Measurements from ENCODE around the gene HBG2.

DNA sequence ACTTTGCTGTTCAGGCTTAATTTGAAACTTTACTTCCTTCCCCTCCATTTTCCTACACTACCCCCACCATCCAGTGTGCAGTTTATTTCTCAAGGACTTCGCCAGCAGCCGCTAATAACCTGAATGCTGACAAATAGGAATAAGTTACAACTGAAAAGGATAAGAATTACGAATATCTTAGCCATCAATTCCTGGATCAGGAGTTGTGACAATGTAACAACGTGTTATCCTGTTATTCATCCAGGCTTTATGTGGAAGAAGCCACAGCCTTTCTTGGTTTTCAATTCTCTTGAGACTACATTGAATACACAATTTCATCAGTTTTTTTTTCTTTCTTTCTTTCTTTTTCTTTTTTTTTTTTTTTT is 10.8 kb downstream of the HBG2 start:
- TF ChIP-seq EZH2 (IDR thresholded peaks at IDR 0.05; ENCODE audit: low read depth, unreplicated experiment) (no peak), POLR2AphosphoS5 (IDR thresholded peaks at IDR 0.05; ENCODE audit: low read depth) (no peak), NANOG (IDR thresholded peaks at IDR 0.05; ENCODE audit: borderline replicate concordance) (no peak), EZH2phosphoT487 (IDR thresholded peaks at IDR 0.05; ENCODE audit: unreplicated experiment) (no peak)
- TF ChIP-seq, protein P1, sequence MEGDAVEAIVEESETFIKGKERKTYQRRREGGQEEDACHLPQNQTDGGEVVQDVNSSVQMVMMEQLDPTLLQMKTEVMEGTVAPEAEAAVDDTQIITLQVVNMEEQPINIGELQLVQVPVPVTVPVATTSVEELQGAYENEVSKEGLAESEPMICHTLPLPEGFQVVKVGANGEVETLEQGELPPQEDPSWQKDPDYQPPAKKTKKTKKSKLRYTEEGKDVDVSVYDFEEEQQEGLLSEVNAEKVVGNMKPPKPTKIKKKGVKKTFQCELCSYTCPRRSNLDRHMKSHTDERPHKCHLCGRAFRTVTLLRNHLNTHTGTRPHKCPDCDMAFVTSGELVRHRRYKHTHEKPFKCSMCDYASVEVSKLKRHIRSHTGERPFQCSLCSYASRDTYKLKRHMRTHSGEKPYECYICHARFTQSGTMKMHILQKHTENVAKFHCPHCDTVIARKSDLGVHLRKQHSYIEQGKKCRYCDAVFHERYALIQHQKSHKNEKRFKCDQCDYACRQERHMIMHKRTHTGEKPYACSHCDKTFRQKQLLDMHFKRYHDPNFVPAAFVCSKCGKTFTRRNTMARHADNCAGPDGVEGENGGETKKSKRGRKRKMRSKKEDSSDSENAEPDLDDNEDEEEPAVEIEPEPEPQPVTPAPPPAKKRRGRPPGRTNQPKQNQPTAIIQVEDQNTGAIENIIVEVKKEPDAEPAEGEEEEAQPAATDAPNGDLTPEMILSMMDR (conservative IDR thresholded peaks at IDR 0.05; ENCODE audit: low read depth in 2 of 2): no peak
- TF ChIP-seq, protein P2, sequence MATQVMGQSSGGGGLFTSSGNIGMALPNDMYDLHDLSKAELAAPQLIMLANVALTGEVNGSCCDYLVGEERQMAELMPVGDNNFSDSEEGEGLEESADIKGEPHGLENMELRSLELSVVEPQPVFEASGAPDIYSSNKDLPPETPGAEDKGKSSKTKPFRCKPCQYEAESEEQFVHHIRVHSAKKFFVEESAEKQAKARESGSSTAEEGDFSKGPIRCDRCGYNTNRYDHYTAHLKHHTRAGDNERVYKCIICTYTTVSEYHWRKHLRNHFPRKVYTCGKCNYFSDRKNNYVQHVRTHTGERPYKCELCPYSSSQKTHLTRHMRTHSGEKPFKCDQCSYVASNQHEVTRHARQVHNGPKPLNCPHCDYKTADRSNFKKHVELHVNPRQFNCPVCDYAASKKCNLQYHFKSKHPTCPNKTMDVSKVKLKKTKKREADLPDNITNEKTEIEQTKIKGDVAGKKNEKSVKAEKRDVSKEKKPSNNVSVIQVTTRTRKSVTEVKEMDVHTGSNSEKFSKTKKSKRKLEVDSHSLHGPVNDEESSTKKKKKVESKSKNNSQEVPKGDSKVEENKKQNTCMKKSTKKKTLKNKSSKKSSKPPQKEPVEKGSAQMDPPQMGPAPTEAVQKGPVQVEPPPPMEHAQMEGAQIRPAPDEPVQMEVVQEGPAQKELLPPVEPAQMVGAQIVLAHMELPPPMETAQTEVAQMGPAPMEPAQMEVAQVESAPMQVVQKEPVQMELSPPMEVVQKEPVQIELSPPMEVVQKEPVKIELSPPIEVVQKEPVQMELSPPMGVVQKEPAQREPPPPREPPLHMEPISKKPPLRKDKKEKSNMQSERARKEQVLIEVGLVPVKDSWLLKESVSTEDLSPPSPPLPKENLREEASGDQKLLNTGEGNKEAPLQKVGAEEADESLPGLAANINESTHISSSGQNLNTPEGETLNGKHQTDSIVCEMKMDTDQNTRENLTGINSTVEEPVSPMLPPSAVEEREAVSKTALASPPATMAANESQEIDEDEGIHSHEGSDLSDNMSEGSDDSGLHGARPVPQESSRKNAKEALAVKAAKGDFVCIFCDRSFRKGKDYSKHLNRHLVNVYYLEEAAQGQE (IDR thresholded peaks at IDR 0.05; ENCODE audit: unreplicated experiment): no peak

Measured in GM23338 (cell line).